ENCODE results near the gene CHCHD4. TPM values are rescaled to one million over a fixed set of nuclear protein-coding genes. Genes with fewer than 3 reads are reported as not detected.
"Not testable (repeated sequence)": the region's sequence is repeated elsewhere in the genome, so short reads cannot be mapped to it uniquely, and the experiment has no call there.

The CHCHD4 gene
- total and polyA plus RNA-seq, 10 of the 15 experiments (the other 5 are each of a cell fraction or from before 2014, with no cell fraction given): 21.0 to 46.8 (median 29.0) TPM

DNA sequence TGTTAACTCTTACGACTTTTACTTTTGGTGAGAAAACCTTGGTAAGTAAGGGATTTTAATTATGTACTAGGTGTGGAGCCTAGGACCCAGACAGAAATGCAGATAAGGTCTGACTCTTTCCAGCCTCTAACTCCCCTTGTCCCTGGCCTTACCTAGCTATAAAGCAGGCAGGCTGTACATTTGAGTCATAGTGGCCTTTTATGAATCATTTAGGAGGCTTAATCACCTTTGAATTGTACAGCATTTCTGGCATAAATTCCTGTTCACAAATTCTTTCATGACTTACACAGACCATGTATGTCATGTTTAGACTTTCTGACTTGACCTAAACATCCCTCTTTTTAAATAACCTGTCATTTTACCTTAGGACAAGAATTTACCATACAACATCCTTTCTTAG, 47.4 kb downstream of the CHCHD4 start:
- in situ Hi-C loops (cut with MboI): no loop called here
- H3K9ac ChIP-seq (ENCODE audit: control insufficient read depth, insufficient read depth, low read length): no peak overlapping the region
- peaks cover 3% of the 10 kb centered on the region for H3K9me3 ChIP-seq (replicated peaks; ENCODE audit: control insufficient read depth, insufficient read depth, low read length)
- 78% methylated on average over 1 of the region's 1 CpG for WGBS (ENCODE audit: insufficient coverage, insufficient replicate concordance, low lambda C conversion rate, missing lambda C conversion rate)
- BruUV-seq (replicated peaks): no TSS peak
- intact Hi-C loops (cut with micrococcal nuclease; ENCODE audit: unreplicated experiment): no loop called here
- H3K4me3 ChIP-seq: no peak overlapping the region
- H2AFZ ChIP-seq (ENCODE audit: control insufficient read depth, low read depth, low read length): no peak overlapping the region
- H3K27ac ChIP-seq (ENCODE audit: control insufficient read depth, insufficient read depth): no peak overlapping the region
- H3K36me3 ChIP-seq (ENCODE audit: control insufficient read depth in 2 of 2, insufficient read depth in 2 of 2, low read length in 1 of 2): no peaks in the 10 kb centered on the region
- POLR2A ChIA-PET: no interaction called here
- H4K20me1 ChIP-seq (ENCODE audit: control insufficient read depth, insufficient read depth): no peaks in the 10 kb centered on the region
- no peaks in the 10 kb centered on the region for H3K27me3 ChIP-seq (replicated peaks in 1 of 2; ENCODE audit: control insufficient read depth in 2 of 2, insufficient read depth in 2 of 2, low read length in 1 of 2)
- CTCF ChIA-PET: no interaction called here
- FAIRE-seq (no peak), ATAC-seq (no peak), DNase-seq (ENCODE audit: low read depth, low spot score) (no peak)
- H3K79me2 ChIP-seq (ENCODE audit: control insufficient read depth, insufficient read depth, low read length): no peaks in the 10 kb centered on the region
- H3K4me2 ChIP-seq (ENCODE audit: control insufficient read depth, insufficient read depth): no peak overlapping the region
- SMC1A ChIA-PET (ENCODE audit: uncharacterized antibody, unreplicated experiment): no interaction called here
- RAD21 ChIA-PET (ENCODE audit: unreplicated experiment): no interaction called here
- no peaks in the 10 kb centered on the region; the same call in 1 of the 2 replicates for H3K4me1 ChIP-seq (ENCODE audit: control insufficient read depth, insufficient read depth, low read length)
- TF ChIP-seq BHLHE40 (IDR thresholded peaks at IDR 0.05; ENCODE audit: borderline replicate concordance in 1 of 2, low read depth in 2 of 2, low read length in 1 of 2): no peak
- TF ChIP-seq, protein P1, sequence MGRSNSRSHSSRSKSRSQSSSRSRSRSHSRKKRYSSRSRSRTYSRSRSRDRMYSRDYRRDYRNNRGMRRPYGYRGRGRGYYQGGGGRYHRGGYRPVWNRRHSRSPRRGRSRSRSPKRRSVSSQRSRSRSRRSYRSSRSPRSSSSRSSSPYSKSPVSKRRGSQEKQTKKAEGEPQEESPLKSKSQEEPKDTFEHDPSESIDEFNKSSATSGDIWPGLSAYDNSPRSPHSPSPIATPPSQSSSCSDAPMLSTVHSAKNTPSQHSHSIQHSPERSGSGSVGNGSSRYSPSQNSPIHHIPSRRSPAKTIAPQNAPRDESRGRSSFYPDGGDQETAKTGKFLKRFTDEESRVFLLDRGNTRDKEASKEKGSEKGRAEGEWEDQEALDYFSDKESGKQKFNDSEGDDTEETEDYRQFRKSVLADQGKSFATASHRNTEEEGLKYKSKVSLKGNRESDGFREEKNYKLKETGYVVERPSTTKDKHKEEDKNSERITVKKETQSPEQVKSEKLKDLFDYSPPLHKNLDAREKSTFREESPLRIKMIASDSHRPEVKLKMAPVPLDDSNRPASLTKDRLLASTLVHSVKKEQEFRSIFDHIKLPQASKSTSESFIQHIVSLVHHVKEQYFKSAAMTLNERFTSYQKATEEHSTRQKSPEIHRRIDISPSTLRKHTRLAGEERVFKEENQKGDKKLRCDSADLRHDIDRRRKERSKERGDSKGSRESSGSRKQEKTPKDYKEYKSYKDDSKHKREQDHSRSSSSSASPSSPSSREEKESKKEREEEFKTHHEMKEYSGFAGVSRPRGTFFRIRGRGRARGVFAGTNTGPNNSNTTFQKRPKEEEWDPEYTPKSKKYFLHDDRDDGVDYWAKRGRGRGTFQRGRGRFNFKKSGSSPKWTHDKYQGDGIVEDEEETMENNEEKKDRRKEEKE (IDR thresholded peaks at IDR 0.05): no peak
- no peak for TF ChIP-seq POLR2A (IDR thresholded peaks at IDR 0.05; ENCODE audit: low read depth, low read length)
- TF ChIP-seq TAF1 (IDR thresholded peaks at IDR 0.05; ENCODE audit: borderline replicate concordance, low read depth, low read length): no peak
- TF ChIP-seq SPI1 (IDR thresholded peaks at IDR 0.05; ENCODE audit: borderline replicate concordance, insufficient read depth, low read depth, low read length): no peak
- no peak for TF ChIP-seq ZNF592 (IDR thresholded peaks at IDR 0.05)

- DNase-seq (ENCODE audit: low read depth, low spot score); H4K20me1 ChIP-seq (ENCODE audit: control insufficient read depth, insufficient read depth); H3K4me2 ChIP-seq (ENCODE audit: control insufficient read depth, insufficient read depth); RAD21 ChIA-PET (ENCODE audit: unreplicated experiment); in situ Hi-C loops (cut with MboI); H3K27me3 ChIP-seq (replicated peaks in 1 of 2; ENCODE audit: control insufficient read depth in 2 of 2, insufficient read depth in 2 of 2, low read length in 1 of 2); CTCF ChIA-PET; intact Hi-C loops (cut with micrococcal nuclease; ENCODE audit: unreplicated experiment); H3K4me1 ChIP-seq (ENCODE audit: control insufficient read depth, insufficient read depth, low read length); H3K79me2 ChIP-seq (ENCODE audit: control insufficient read depth, insufficient read depth, low read length); H3K36me3 ChIP-seq (ENCODE audit: control insufficient read depth in 2 of 2, insufficient read depth in 2 of 2, low read length in 1 of 2); POLR2A ChIA-PET; FAIRE-seq; H2AFZ ChIP-seq (ENCODE audit: control insufficient read depth, low read depth, low read length); ATAC-seq; SMC1A ChIA-PET (ENCODE audit: uncharacterized antibody, unreplicated experiment); H3K9me3 ChIP-seq (replicated peaks; ENCODE audit: control insufficient read depth, insufficient read depth, low read length); H3K9ac ChIP-seq (ENCODE audit: control insufficient read depth, insufficient read depth, low read length); BruUV-seq (replicated peaks); H3K27ac ChIP-seq (ENCODE audit: control insufficient read depth, insufficient read depth); H3K4me3 ChIP-seq: not testable (repeated sequence)
- 38% methylated on average over 3 of the region's 3 CpGs for WGBS (ENCODE audit: insufficient coverage, insufficient replicate concordance, low lambda C conversion rate, missing lambda C conversion rate)
Measured at GRCh38 chr3:14075233-14075632, 49.4 kb downstream of the CHCHD4 start.

Measured in GM12878 (cell line).